WTC11 (cell line): ENCODE data around the gene EIF6.

Source experiments
- AFF4 ChIP-seq: sonication (generic); formaldehyde crosslinking; IDR thresholded peaks from 2 replicates; pipeline ENCODE4 v1.8.1; 2023; ENCODE audit warnings: mild to moderate bottlenecking, missing genetic modification reagents, borderline replicate concordance
- ARID4B ChIP-seq: sonication (generic); formaldehyde crosslinking; IDR thresholded peaks from 2 replicates; pipeline ENCODE4 v1.8.0; 2023; ENCODE audit warnings: missing genetic modification reagents, mild to moderate bottlenecking, borderline replicate concordance
- CTCF ChIP-seq: fragments of 200-600 bp; IDR thresholded peaks from 2 replicates; pipeline ENCODE4 v1.8.0; 2022; ENCODE audit warnings: antibody characterized with exemption
- ELF4 ChIP-seq: sonication (generic); formaldehyde crosslinking; IDR thresholded peaks from 2 replicates; pipeline ENCODE4 v1.8.1; 2022; ENCODE audit warnings: low read depth, mild to moderate bottlenecking, moderate library complexity, missing genetic modification reagents
- ESRRA ChIP-seq: sonication (generic); formaldehyde crosslinking; IDR thresholded peaks from 2 replicates; pipeline ENCODE4 v1.8.1; 2022; ENCODE audit warnings: mild to moderate bottlenecking, missing genetic modification reagents, borderline replicate concordance
- FOXP1 ChIP-seq: sonication (generic); formaldehyde crosslinking; IDR thresholded peaks from 2 replicates; pipeline ENCODE4 v1.8.0; 2022; ENCODE audit warnings: missing genetic modification reagents, mild to moderate bottlenecking, moderate library complexity, borderline replicate concordance
- KAT7 ChIP-seq: sonication (generic); formaldehyde crosslinking; IDR thresholded peaks from 2 replicates; pipeline ENCODE4 v1.8.1; 2023; ENCODE audit warnings: missing genetic modification reagents, mild to moderate bottlenecking, borderline replicate concordance
- NFYB ChIP-seq: sonication (generic); formaldehyde crosslinking; conservative IDR thresholded peaks from 2 replicates; pipeline ENCODE4 v1.8.0; 2022; ENCODE audit warnings: low read depth, missing genetic modification reagents
- NR1H2 ChIP-seq: sonication (generic); formaldehyde crosslinking; IDR thresholded peaks from 2 replicates; pipeline ENCODE4 v1.9.0; 2021; ENCODE audit warnings: mild to moderate bottlenecking, moderate library complexity, missing genetic modification reagents
- PREB ChIP-seq: sonication (generic); formaldehyde crosslinking; IDR thresholded peaks from 2 replicates; pipeline ENCODE4 v1.8.1; 2022; ENCODE audit warnings: mild to moderate bottlenecking, missing genetic modification reagents, moderate library complexity, borderline replicate concordance
- USF2 ChIP-seq: sonication (generic); formaldehyde crosslinking; IDR thresholded peaks from 2 replicates; pipeline ENCODE4 v1.8.1; 2023; ENCODE audit warnings: mild to moderate bottlenecking, missing genetic modification reagents, moderate library complexity
- ZBTB43 ChIP-seq: sonication (generic); formaldehyde crosslinking; IDR thresholded peaks from 2 replicates; pipeline ENCODE4 v1.8.1; 2023; ENCODE audit warnings: mild to moderate bottlenecking, missing genetic modification reagents
- ZNF425 ChIP-seq: fragments of 250-450 bp; sonication (Bioruptor Pico); conservative IDR thresholded peaks from 2 replicates; pipeline ENCODE4 v1.9.0; 2021; ENCODE audit warnings: mild to moderate bottlenecking
- ZNF512 ChIP-seq: sonication (generic); formaldehyde crosslinking; IDR thresholded peaks from 2 replicates; pipeline ENCODE4 v1.8.1; 2022; ENCODE audit warnings: missing genetic modification reagents, borderline replicate concordance

GRCh38 chr20:35246723-35247122 is 37.8 kb downstream of the EIF6 start:
- TF ChIP-seq CTCF (no peak), ARID4B (CRISPR knock-in tag) (no peak), FOXP1 (CRISPR knock-in tag) (no peak), NFYB (no peak), ESRRA (no peak), ELF4 (no peak), AFF4 (CRISPR knock-in tag) (no peak), KAT7 (CRISPR knock-in tag) (no peak), ZNF512 (CRISPR knock-in tag) (no peak), NR1H2 (CRISPR knock-in tag) (no peak), ZBTB43 (CRISPR knock-in tag) (no peak), PREB (no peak), USF2 (CRISPR knock-in tag) (no peak), ZNF425 (no peak)
